Ramos (cell line): ENCODE results near the gene LRRC4B.

Source experiments
- in situ Hi-C: fragments of 300-500 bp; cut with MboI; formaldehyde crosslinking; loops from one replicate; pipeline ENCODE4 v1.14.3; 2022; ENCODE audit warnings: low sequenced_read_pairs; ENCODE audit not compliant: unreplicated experiment

The LRRC4B gene

GRCh38 chr19:50555033-50555432 lies 13.2 kb downstream of the LRRC4B start:
- in situ Hi-C loops = no loop called here

GRCh38 chr19:50554212-50554611 lies 14.0 kb downstream of the LRRC4B start:
- in situ Hi-C loops = no loop called here

GRCh38 chr19:50553134-50553703 lies 15.0 kb downstream of the LRRC4B start:
- in situ Hi-C loops = no loop called here

GRCh38 chr19:50552540-50552939 lies 15.7 kb downstream of the LRRC4B start:
- in situ Hi-C loops = no loop called here

GRCh38 chr19:50551715-50552187 lies 16.5 kb downstream of the LRRC4B start:
- in situ Hi-C loops = no loop called here

GRCh38 chr19:50551034-50551714 lies 17.1 kb downstream of the LRRC4B start:
- in situ Hi-C loops = no loop called here

GRCh38 chr19:50550594-50550966 lies 17.7 kb downstream of the LRRC4B start:
- in situ Hi-C loops = no loop called here

GRCh38 chr19:50549927-50550593 lies 18.2 kb downstream of the LRRC4B start:
- in situ Hi-C loops = no loop called here

- in situ Hi-C loops = no loop called here
Observed at GRCh38 chr19:50549059-50549926, 18.9 kb downstream of the LRRC4B start.

GRCh38 chr19:50548191-50549058 lies 19.8 kb downstream of the LRRC4B start:
- in situ Hi-C loops = no loop called here

GRCh38 chr19:50547385-50548190 lies 20.6 kb downstream of the LRRC4B start:
- in situ Hi-C loops = no loop called here

GRCh38 chr19:50546527-50547221 lies 21.6 kb downstream of the LRRC4B start:
- in situ Hi-C loops = no loop called here

- in situ Hi-C loops = no loop called here
Observed at GRCh38 chr19:50542943-50543342, 25.3 kb downstream of the LRRC4B start.

GRCh38 chr19:50537769-50538230 lies 30.4 kb downstream of the LRRC4B start:
- in situ Hi-C loops = loop anchor here (5.0 kb wide), 1 partner anchor 245 kb away; no protein-coding TSS in a partner anchor

GRCh38 chr19:50537306-50537685 lies 30.9 kb downstream of the LRRC4B start:
- in situ Hi-C loops = loop anchor here (5.0 kb wide), 1 partner anchor 245 kb away; no protein-coding TSS in a partner anchor

GRCh38 chr19:50536662-50537305 lies 31.5 kb downstream of the LRRC4B start:
- in situ Hi-C loops = loop anchor here (5.0 kb wide), 1 partner anchor 246 kb away; no protein-coding TSS in a partner anchor

- in situ Hi-C loops = loop anchor here (5.0 kb wide), 1 partner anchor 247 kb away; no protein-coding TSS in a partner anchor
Observed at GRCh38 chr19:50535672-50536187, 32.5 kb downstream of the LRRC4B start.
